Measurements from ENCODE around the gene PCDHGA6. TPM values are rescaled to one million over a fixed set of nuclear protein-coding genes. Genes with fewer than 3 reads are reported as not detected.
"Not testable (repeated sequence)": the region's sequence is repeated elsewhere in the genome, so short reads cannot be mapped to it uniquely, and the experiment has no call there.

The PCDHGA6 gene
- total RNA-seq, 1 donor from 2014 or later, result 0.21 TPM

GRCh38 chr5:141392429-141393198, 18.9 kb downstream of the PCDHGA6 start, which contains the start of gene PCDHGA8:
TSS of gene PCDHGA8 (plus strand) at chr5:141392633. CDS start at chr5:141392814, 181 bp downstream.
- Mint-ChIP-seq H3K27me3 (ENCODE audit: unreplicated experiment) (no peaks in the 10 kb centered on the region), H3K9me3 (ENCODE audit: unreplicated experiment) (peaks cover 30% of the 10 kb centered on the region), H3K4me1 (ENCODE audit: unreplicated experiment) (no peaks in the 10 kb centered on the region), H3K27ac (ENCODE audit: unreplicated experiment) (no peak within 1 kb of the TSS), H3K36me3 (ENCODE audit: unreplicated experiment) (peaks cover 9% of the 10 kb centered on the region), H3K4me3 (ENCODE audit: unreplicated experiment) (no peak within 1 kb of the TSS)
- DNase-seq (ENCODE audit: extremely low spot score, unreplicated experiment), result no peak
- TF ChIP-seq CTCF (IDR thresholded peaks at IDR 0.05), result no peak

- peaks cover 30% of the 10 kb centered on the region for H3K9me3 Mint-ChIP-seq (ENCODE audit: unreplicated experiment)
- H3K27me3 Mint-ChIP-seq (ENCODE audit: unreplicated experiment), result no peaks in the 10 kb centered on the region
- no peak for TF ChIP-seq CTCF (IDR thresholded peaks at IDR 0.05)
- no peak overlapping the region for H3K27ac Mint-ChIP-seq (ENCODE audit: unreplicated experiment)
- H3K4me3 Mint-ChIP-seq (ENCODE audit: unreplicated experiment), result no peak overlapping the region
- peaks cover 9% of the 10 kb centered on the region for H3K36me3 Mint-ChIP-seq (ENCODE audit: unreplicated experiment)
- no peak for DNase-seq (ENCODE audit: extremely low spot score, unreplicated experiment)
- H3K4me1 Mint-ChIP-seq (ENCODE audit: unreplicated experiment), result no peaks in the 10 kb centered on the region
These were observed 19.6 kb downstream of the PCDHGA6 start for GRCh38 chr5:141393267-141393666.

- not testable (repeated sequence) for H3K27me3 Mint-ChIP-seq (ENCODE audit: unreplicated experiment); H3K36me3 Mint-ChIP-seq (ENCODE audit: unreplicated experiment); H3K27ac Mint-ChIP-seq (ENCODE audit: unreplicated experiment); H3K4me1 Mint-ChIP-seq (ENCODE audit: unreplicated experiment); DNase-seq (ENCODE audit: extremely low spot score, unreplicated experiment); H3K4me3 Mint-ChIP-seq (ENCODE audit: unreplicated experiment)
- H3K9me3 Mint-ChIP-seq (ENCODE audit: unreplicated experiment), result peaks cover 23% of the 10 kb centered on the region
These were observed 20.9 kb downstream of the PCDHGA6 start for GRCh38 chr5:141394401-141395187.

GRCh38 chr5:141397756-141398551, 24.3 kb downstream of the PCDHGA6 start, which contains the start of gene PCDHGB5:
TSS of gene PCDHGB5 (plus strand) at chr5:141397947. CDS start at chr5:141398128, 181 bp downstream.
- peaks cover 11% of the 10 kb centered on the region for H3K9me3 Mint-ChIP-seq (ENCODE audit: unreplicated experiment)
- H3K27ac Mint-ChIP-seq (ENCODE audit: unreplicated experiment); H3K27me3 Mint-ChIP-seq (ENCODE audit: unreplicated experiment); H3K36me3 Mint-ChIP-seq (ENCODE audit: unreplicated experiment); H3K4me3 Mint-ChIP-seq (ENCODE audit: unreplicated experiment); DNase-seq (ENCODE audit: extremely low spot score, unreplicated experiment); H3K4me1 Mint-ChIP-seq (ENCODE audit: unreplicated experiment): not testable (repeated sequence)

GRCh38 chr5:141398608-141399007, 24.9 kb downstream of the PCDHGA6 start:
- no peak for TF ChIP-seq CTCF (IDR thresholded peaks at IDR 0.05)
- Mint-ChIP-seq H3K27ac (ENCODE audit: unreplicated experiment) (no peak overlapping the region), H3K27me3 (ENCODE audit: unreplicated experiment) (no peaks in the 10 kb centered on the region), H3K4me3 (ENCODE audit: unreplicated experiment) (no peak overlapping the region), H3K36me3 (ENCODE audit: unreplicated experiment) (peaks cover 7% of the 10 kb centered on the region), H3K9me3 (ENCODE audit: unreplicated experiment) (peaks cover 12% of the 10 kb centered on the region), H3K4me1 (ENCODE audit: unreplicated experiment) (no peaks in the 10 kb centered on the region)
- no peak for DNase-seq (ENCODE audit: extremely low spot score, unreplicated experiment)

All from osteocyte (in vitro differentiated cells).